OCI-LY1 (cell line): ENCODE results near the gene USP5.
"Not testable (repeated sequence)": the region's sequence is repeated elsewhere in the genome, so short reads cannot be mapped to it uniquely, and the experiment has no call there.

Experiments used
- H2AFZ ChIP-seq: fragments of 200-600 bp; sonication (generic), shearing (Covaris generic); 2 replicates; pipeline ENCODE4 v1.6.0; 2014; ENCODE audit warnings: antibody characterized with exemption, mild to moderate bottlenecking, low read length
- H3F3A ChIP-seq: fragments of 200-600 bp; sonication (generic), shearing (Covaris generic); 2 replicates; pipeline ENCODE4 v1.6.0; 2014; ENCODE audit warnings: mild to moderate bottlenecking, antibody characterized with exemption, low read length, moderate library complexity; ENCODE audit not compliant: insufficient read depth
- H3K27ac ChIP-seq: fragments of 200-600 bp; sonication (generic); 2 replicates; pipeline ENCODE4 v1.5.1; 2014; ENCODE audit warnings: low read length, mixed run types, mild to moderate bottlenecking, low read depth; ENCODE audit not compliant: poor library complexity, severe bottlenecking
- H3K27me3 ChIP-seq: fragments of 200-600 bp; sonication (generic); 2 replicates; pipeline ENCODE4 v1.6.0; 2014; ENCODE audit warnings: antibody characterized with exemption, mild to moderate bottlenecking, low read length, moderate library complexity; ENCODE audit not compliant: insufficient read depth
- H3K36me3 ChIP-seq: fragments of 200-600 bp; sonication (generic); 2 replicates; pipeline ENCODE4 v1.6.1; 2014; ENCODE audit warnings: mild to moderate bottlenecking, antibody characterized with exemption, low read length, moderate library complexity, mixed read lengths; ENCODE audit not compliant: insufficient read depth
- H3K4me1 ChIP-seq: fragments of 200-600 bp; sonication (generic); 2 replicates; pipeline ENCODE4 v1.5.1; 2014; ENCODE audit warnings: mild to moderate bottlenecking, low read length, moderate library complexity; ENCODE audit not compliant: insufficient read depth, severe bottlenecking
- H3K4me2 ChIP-seq: fragments of 200-600 bp; sonication (generic), shearing (Covaris generic); 2 replicates; pipeline ENCODE4 v1.6.1; 2014; ENCODE audit warnings: low read length
- H3K4me3 ChIP-seq: fragments of 200-600 bp; sonication (generic); 2 replicates; pipeline ENCODE4 v1.5.1; 2014; ENCODE audit warnings: low read length, low read depth, mild to moderate bottlenecking, mixed read lengths; ENCODE audit not compliant: poor library complexity, severe bottlenecking
- H3K79me2 ChIP-seq: fragments of 200-600 bp; shearing (Covaris generic); 2 replicates; pipeline ENCODE4 v1.6.1; 2016; ENCODE audit warnings: mixed run types, low read length, mixed read lengths; ENCODE audit not compliant: insufficient read depth
- H3K9ac ChIP-seq: fragments of 200-600 bp; sonication (generic), shearing (Covaris generic); 2 replicates; pipeline ENCODE4 v1.6.1; 2014; ENCODE audit warnings: mild to moderate bottlenecking, low read length, mixed read lengths
- H3K9me2 ChIP-seq: fragments of 200-600 bp; sonication (generic), shearing (Covaris generic); 2 replicates; pipeline ENCODE4 v1.6.1; 2014; ENCODE audit warnings: low read depth, mild to moderate bottlenecking, low read length, mixed read lengths
- H3K9me3 ChIP-seq: fragments of 200-600 bp; shearing (Covaris generic); 2 replicates; pipeline ENCODE4 v1.6.1; 2014; ENCODE audit warnings: low read length, mixed read lengths
- H4K20me1 ChIP-seq: fragments of 200-600 bp; sonication (generic), shearing (Covaris generic); 2 replicates; pipeline ENCODE4 v1.6.0; 2016; ENCODE audit warnings: mild to moderate bottlenecking, low read length; ENCODE audit not compliant: insufficient read depth
- EZH2 ChIP-seq: fragments of 200-600 bp; sonication (generic), shearing (Covaris generic); IDR thresholded peaks from 2 replicates; pipeline ENCODE4 v1.8.0; 2017; ENCODE audit warnings: borderline replicate concordance, mixed run types, mild to moderate bottlenecking, antibody characterized with exemption, low read length, moderate library complexity, mixed read lengths
- TF ChIP-seq, protein P1 (sequence below): fragments of 200-600 bp; sonication (generic), shearing (Covaris generic); IDR thresholded peaks from 2 replicates; pipeline ENCODE4 v1.5.1; 2017; ENCODE audit warnings: mild to moderate bottlenecking, antibody characterized with exemption, low read length, moderate library complexity, mixed read lengths

Gene USP5

DNA sequence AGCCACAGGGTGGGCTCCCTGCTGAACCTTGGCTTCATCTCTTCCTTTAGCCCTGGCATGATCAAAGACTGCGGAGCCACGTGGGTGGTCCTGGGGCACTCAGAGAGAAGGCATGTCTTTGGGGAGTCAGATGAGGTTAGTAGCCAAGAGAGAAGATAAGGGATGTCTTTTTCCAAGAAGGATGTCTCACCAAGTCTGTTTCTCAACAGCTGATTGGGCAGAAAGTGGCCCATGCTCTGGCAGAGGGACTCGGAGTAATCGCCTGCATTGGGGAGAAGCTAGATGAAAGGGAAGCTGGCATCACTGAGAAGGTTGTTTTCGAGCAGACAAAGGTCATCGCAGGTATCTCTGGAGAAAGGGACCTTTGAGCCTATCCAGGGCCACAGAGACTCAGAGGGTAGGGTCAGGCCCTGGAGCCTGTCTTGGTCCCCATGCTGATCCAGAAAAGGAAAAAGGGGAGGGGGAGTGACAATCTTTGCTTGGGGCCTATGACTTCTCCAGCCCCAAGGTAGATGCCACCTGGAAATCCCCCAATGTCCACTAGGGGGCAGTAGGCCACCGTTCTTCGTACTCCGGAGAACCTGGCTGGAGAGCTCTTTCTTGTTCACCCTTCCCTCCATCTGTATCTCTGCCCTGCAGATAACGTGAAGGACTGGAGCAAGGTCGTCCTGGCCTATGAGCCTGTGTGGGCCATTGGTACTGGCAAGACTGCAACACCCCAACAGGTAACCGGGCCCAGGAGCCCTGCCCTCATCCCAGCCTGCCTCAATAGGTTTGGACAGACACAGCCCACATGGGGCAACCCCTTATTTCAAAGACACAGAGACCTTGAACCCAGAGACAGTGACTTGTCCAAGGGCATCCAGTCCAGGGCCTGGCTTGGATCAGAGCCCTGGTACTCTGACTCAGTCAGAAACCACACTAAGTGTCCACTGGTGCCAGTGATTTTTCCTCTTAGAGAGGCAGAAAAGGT is 17.4 kb downstream of the USP5 start:
- H3F3A ChIP-seq = peaks cover 13% of the 10 kb centered on the region
- peak overlapping the region; percentile 78 for H3K27ac ChIP-seq
- peaks cover 8% of the 10 kb centered on the region for H3K79me2 ChIP-seq
- peaks cover 64% of the 10 kb centered on the region for H3K36me3 ChIP-seq
- H3K27me3 ChIP-seq = no peaks in the 10 kb centered on the region
- no peak overlapping the region for H2AFZ ChIP-seq
- TF ChIP-seq, protein P1, sequence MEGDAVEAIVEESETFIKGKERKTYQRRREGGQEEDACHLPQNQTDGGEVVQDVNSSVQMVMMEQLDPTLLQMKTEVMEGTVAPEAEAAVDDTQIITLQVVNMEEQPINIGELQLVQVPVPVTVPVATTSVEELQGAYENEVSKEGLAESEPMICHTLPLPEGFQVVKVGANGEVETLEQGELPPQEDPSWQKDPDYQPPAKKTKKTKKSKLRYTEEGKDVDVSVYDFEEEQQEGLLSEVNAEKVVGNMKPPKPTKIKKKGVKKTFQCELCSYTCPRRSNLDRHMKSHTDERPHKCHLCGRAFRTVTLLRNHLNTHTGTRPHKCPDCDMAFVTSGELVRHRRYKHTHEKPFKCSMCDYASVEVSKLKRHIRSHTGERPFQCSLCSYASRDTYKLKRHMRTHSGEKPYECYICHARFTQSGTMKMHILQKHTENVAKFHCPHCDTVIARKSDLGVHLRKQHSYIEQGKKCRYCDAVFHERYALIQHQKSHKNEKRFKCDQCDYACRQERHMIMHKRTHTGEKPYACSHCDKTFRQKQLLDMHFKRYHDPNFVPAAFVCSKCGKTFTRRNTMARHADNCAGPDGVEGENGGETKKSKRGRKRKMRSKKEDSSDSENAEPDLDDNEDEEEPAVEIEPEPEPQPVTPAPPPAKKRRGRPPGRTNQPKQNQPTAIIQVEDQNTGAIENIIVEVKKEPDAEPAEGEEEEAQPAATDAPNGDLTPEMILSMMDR = peak; percentile 82
- no peak for TF ChIP-seq EZH2
- H3K9ac ChIP-seq = peak overlapping the region; percentile 99
- H3K4me2 ChIP-seq = peak overlapping the region; percentile 99
- H3K4me3 ChIP-seq = peak overlapping the region; percentile 91
- H4K20me1 ChIP-seq = peaks cover 3% of the 10 kb centered on the region; the same call in 1 of the 2 replicates
- H3K9me2 ChIP-seq = no peaks in the 10 kb centered on the region
- peaks cover 61% of the 10 kb centered on the region for H3K4me1 ChIP-seq
- no peaks in the 10 kb centered on the region for H3K9me3 ChIP-seq

DNA sequence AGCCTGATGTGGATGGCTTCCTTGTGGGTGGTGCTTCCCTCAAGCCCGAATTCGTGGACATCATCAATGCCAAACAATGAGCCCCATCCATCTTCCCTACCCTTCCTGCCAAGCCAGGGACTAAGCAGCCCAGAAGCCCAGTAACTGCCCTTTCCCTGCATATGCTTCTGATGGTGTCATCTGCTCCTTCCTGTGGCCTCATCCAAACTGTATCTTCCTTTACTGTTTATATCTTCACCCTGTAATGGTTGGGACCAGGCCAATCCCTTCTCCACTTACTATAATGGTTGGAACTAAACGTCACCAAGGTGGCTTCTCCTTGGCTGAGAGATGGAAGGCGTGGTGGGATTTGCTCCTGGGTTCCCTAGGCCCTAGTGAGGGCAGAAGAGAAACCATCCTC is 18.4 kb downstream of the USP5 start:
- H3K4me1 ChIP-seq = peaks cover 61% of the 10 kb centered on the region

DNA sequence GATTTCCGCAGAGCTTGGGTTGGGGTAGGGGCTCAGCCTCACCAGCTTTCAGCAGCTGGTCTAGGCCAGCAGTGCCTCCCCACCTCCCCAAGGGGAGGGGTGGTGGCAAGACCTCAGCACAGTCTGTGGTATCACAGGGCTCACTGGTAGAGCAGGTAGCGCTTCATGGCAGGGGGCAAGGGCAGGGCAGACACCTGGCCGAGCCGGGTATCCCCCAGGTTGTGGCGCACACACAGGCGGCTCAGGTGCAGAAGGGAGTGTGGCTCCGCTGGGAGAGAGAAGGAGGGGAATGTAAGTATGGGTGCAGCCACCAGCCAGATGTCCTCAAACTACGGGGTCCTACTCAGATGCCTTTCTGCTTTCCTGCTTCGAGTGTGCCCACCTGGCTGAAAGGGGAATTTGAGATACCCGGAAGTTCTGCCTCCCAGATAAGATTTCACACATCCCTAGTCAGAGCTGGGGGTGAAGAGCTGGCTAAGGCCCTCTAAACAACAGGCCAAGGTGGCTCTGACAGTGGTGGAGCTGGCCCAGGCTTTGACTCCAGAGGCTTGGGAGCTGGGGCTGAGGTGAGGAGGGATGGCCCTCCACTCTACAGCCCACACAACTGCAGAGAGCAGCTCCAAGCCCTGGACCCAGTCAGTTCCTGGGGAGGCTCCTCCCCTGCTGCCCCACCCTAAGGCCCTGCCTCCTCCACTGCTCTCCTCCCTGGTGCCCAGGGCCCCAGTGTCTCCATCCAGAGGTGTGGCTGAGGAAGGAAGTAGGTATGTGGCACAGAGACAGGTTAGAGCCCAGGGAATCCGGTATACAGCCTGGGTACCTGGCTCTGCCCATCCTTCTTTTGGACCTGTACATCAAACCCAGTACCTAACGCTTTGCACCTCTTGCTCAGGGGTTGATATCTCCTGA is 19.4 kb downstream of the USP5 start:
- Histone ChIP-seq H3K9me3 (no peaks in the 10 kb centered on the region), H3K27ac (peak overlapping the region; percentile 78), H2AFZ (no peak overlapping the region), H3K4me3 (peak overlapping the region; percentile 83), H3K4me1 (peaks cover 60% of the 10 kb centered on the region), H3K79me2 (peaks cover 8% of the 10 kb centered on the region), H3K27me3 (no peaks in the 10 kb centered on the region), H4K20me1 (peaks cover 3% of the 10 kb centered on the region; the same call in 1 of the 2 replicates), H3K9ac (peak overlapping the region; percentile 49; the same call in 1 of the 2 replicates), H3K9me2 (no peaks in the 10 kb centered on the region), H3K4me2 (peak overlapping the region; percentile 93), H3F3A (peaks cover 13% of the 10 kb centered on the region), H3K36me3 (peaks cover 63% of the 10 kb centered on the region)
- TF ChIP-seq, protein P1 = no peak
- no peak for TF ChIP-seq EZH2

More for the DNA sequence above, 18.4 kb downstream of the USP5 start:
- H2AFZ ChIP-seq, H3K4me3 ChIP-seq, H3K9me2 ChIP-seq, H3K9ac ChIP-seq, H3K9me3 ChIP-seq, H4K20me1 ChIP-seq, H3K27me3 ChIP-seq, H3K79me2 ChIP-seq: not testable (repeated sequence)
- H3K27ac ChIP-seq = peak overlapping the region; percentile 78
- peaks cover 13% of the 10 kb centered on the region for H3F3A ChIP-seq
- peak overlapping the region; percentile 99; the same call in 1 of the 2 replicates for H3K4me2 ChIP-seq
- H3K36me3 ChIP-seq = peaks cover 64% of the 10 kb centered on the region
